DOHH2 (cell line): Measurements from ENCODE around the gene PRRT1B.
"Not testable (repeated sequence)": the region's sequence is repeated elsewhere in the genome, so short reads cannot be mapped to it uniquely, and the experiment has no call there.

Experiments used
- H3F3A ChIP-seq: fragments of 200-600 bp; sonication (generic), shearing (Covaris generic); 2 replicates; pipeline ENCODE4 v1.6.0; 2016; ENCODE audit warnings: antibody characterized with exemption, mild to moderate bottlenecking; ENCODE audit not compliant: control insufficient read depth, insufficient read depth
- H3K27ac ChIP-seq: fragments of 200-600 bp; sonication (generic); 2 replicates; pipeline ENCODE4 v1.5.1; 2014; ENCODE audit warnings: low read depth, mild to moderate bottlenecking, low read length, moderate library complexity
- H3K27me3 ChIP-seq: fragments of 200-600 bp; sonication (generic); 2 replicates; pipeline ENCODE4 v1.6.1; 2014; ENCODE audit warnings: mild to moderate bottlenecking, low read length, mixed read lengths; ENCODE audit not compliant: control insufficient read depth
- H3K36me3 ChIP-seq: fragments of 200-600 bp; sonication (generic); 2 replicates; pipeline ENCODE4 v1.6.1; 2014; ENCODE audit warnings: mild to moderate bottlenecking, low read length, moderate library complexity, mixed read lengths; ENCODE audit not compliant: control insufficient read depth
- H3K4me1 ChIP-seq: fragments of 200-600 bp; sonication (generic); 2 replicates; pipeline ENCODE4 v1.6.1; 2014; ENCODE audit warnings: mild to moderate bottlenecking, low read length, mixed read lengths; ENCODE audit not compliant: control insufficient read depth
- H3K4me2 ChIP-seq: fragments of 200-600 bp; sonication (generic); 2 replicates; pipeline ENCODE4 v1.6.0; 2014; ENCODE audit warnings: mild to moderate bottlenecking, low read length, moderate library complexity
- H3K4me3 ChIP-seq: fragments of 200-600 bp; sonication (generic); 2 replicates; pipeline ENCODE4 v1.5.1; 2014; ENCODE audit warnings: mild to moderate bottlenecking, low read length, mixed read lengths
- H3K79me2 ChIP-seq: fragments of 200-600 bp; sonication (generic); 2 replicates; pipeline ENCODE4 v1.6.1; 2014; ENCODE audit warnings: mild to moderate bottlenecking, low read length, mixed read lengths; ENCODE audit not compliant: control insufficient read depth
- H3K9me2 ChIP-seq: fragments of 200-600 bp; sonication (generic); replicated peaks from 2 replicates; pipeline ENCODE4 v1.6.1; 2014; ENCODE audit warnings: mild to moderate bottlenecking, low read length, mixed read lengths; ENCODE audit not compliant: control insufficient read depth
- H3K9me3 ChIP-seq: fragments of 200-600 bp; sonication (generic); 2 replicates; pipeline ENCODE4 v1.6.1; 2014; ENCODE audit warnings: antibody characterized with exemption, low read length, mixed read lengths; ENCODE audit not compliant: control insufficient read depth, insufficient read depth
- H4K20me1 ChIP-seq: fragments of 200-600 bp; sonication (generic); 2 replicates; pipeline ENCODE4 v1.6.0; 2014; ENCODE audit warnings: low read depth, mild to moderate bottlenecking, antibody characterized with exemption, low read length, moderate library complexity; ENCODE audit not compliant: control insufficient read depth, insufficient read depth
- EZH2phosphoT487 ChIP-seq: fragments of 200-600 bp; sonication (generic); IDR thresholded peaks from 2 replicates; pipeline ENCODE4 v1.6.1; 2017; ENCODE audit warnings: borderline replicate concordance, mild to moderate bottlenecking, antibody characterized with exemption, low read length, moderate library complexity, mixed read lengths
- TF ChIP-seq, protein P1 (sequence below): fragments of 200-600 bp; sonication (generic); IDR thresholded peaks from one replicate; pipeline ENCODE4 v1.5.1; 2014; ENCODE audit warnings: antibody characterized with exemption, mild to moderate bottlenecking, low read depth, low read length; ENCODE audit not compliant: poor library complexity, severe bottlenecking

PRRT1B gene

DNA sequence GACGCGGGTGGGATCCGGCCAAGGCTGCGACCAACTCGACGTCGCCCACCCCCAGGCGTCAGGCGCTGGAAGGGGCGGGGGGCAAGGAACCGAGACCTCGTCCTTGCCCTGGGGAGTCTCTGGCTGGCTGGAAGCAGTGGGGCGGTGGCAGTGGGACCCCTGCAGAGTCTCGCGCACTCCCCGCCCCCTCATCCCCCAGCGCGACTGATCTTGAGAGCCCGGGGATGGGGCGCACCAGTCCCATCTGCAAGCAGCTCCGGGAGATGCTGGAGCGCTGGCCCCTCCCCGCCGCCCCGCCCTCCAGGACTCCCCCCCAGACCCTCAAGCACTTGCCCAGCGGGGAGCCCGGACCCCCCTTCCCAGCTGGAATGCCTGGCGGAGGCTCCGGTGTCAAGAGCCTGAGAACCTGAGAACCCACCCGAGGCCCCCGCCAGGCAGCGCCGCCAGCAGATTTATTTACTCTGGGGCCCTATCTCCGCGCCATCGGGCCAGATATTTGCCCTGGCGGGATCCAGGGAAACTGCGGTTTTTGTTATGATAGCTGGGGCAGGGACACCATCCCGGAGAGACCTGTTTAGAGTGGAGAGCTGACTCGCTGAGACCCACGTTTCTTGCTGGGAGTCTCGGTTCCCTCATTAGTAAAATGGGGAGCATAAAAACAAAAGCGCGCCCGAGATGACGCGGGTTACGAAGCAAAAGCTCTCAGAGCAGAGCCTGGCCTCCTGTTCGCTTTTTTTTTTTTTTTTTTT is 1.2 kb downstream of the PRRT1B start:
- Histone ChIP-seq H3K27ac (no peak overlapping the region), H3K27me3 (no peaks in the 10 kb centered on the region), H3K79me2 (no peaks in the 10 kb centered on the region), H3K4me1 (no peaks in the 10 kb centered on the region), H3K36me3 (no peaks in the 10 kb centered on the region), H3K4me3 (no peak overlapping the region), H4K20me1 (no peaks in the 10 kb centered on the region), H3K9me3 (peaks cover 6% of the 10 kb centered on the region), H3F3A (no peaks in the 10 kb centered on the region), H3K9me2 (no peaks in the 10 kb centered on the region), H3K4me2 (no peak overlapping the region)
- TF ChIP-seq, protein P1, sequence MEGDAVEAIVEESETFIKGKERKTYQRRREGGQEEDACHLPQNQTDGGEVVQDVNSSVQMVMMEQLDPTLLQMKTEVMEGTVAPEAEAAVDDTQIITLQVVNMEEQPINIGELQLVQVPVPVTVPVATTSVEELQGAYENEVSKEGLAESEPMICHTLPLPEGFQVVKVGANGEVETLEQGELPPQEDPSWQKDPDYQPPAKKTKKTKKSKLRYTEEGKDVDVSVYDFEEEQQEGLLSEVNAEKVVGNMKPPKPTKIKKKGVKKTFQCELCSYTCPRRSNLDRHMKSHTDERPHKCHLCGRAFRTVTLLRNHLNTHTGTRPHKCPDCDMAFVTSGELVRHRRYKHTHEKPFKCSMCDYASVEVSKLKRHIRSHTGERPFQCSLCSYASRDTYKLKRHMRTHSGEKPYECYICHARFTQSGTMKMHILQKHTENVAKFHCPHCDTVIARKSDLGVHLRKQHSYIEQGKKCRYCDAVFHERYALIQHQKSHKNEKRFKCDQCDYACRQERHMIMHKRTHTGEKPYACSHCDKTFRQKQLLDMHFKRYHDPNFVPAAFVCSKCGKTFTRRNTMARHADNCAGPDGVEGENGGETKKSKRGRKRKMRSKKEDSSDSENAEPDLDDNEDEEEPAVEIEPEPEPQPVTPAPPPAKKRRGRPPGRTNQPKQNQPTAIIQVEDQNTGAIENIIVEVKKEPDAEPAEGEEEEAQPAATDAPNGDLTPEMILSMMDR, result no peak
- TF ChIP-seq EZH2phosphoT487, result no peak

DNA sequence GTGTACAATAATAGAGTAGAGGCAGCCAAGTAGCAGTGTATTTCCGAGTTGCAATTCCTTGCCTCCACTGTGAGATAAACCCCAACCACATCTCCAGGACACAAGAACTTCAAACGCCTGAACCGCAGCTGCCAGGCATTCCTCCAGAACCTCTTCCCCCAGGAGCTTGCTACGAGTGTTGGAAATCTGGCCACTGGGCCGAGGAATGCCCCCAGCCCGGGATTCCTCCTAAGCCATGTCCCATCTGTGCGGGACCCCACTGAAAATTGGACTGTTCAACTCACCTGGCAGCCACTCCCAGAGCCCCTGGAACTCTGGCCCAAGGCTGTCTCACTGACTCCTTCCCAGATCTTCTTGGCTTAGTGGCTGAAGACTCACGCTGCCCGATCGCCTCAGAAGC is 3.9 kb downstream of the PRRT1B start:
- not testable (repeated sequence) for H3K79me2 ChIP-seq, H3K4me1 ChIP-seq, H3K4me2 ChIP-seq, H3F3A ChIP-seq, H3K9me3 ChIP-seq, H4K20me1 ChIP-seq, H3K27me3 ChIP-seq, H3K27ac ChIP-seq, H3K9me2 ChIP-seq, H3K4me3 ChIP-seq, H3K36me3 ChIP-seq

DNA sequence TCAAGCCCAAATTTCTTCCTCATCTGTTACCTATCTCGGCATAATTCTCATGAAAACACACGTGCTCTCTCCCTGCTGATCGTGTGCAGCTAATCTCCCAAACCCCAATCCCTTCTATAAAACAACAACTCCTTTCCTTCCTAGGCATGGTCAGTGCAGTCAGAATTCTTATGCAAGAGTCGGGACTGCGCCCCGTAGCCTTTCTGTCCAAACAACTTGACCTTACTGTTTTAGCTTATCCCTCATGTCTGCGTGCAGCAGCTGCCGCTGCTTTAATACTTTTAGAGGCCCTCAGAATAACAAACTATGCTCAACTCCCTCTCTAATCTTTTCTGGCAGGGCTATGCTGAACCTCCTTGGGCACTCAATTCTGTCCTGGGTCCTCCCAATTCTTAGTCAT is 5.1 kb downstream of the PRRT1B start:
- not testable (repeated sequence) for H3K36me3 ChIP-seq, H3K4me2 ChIP-seq, H3K4me1 ChIP-seq, H3K27ac ChIP-seq, H3K9me3 ChIP-seq, H3K27me3 ChIP-seq, H4K20me1 ChIP-seq, H3F3A ChIP-seq, H3K79me2 ChIP-seq, H3K4me3 ChIP-seq, H3K9me2 ChIP-seq

DNA sequence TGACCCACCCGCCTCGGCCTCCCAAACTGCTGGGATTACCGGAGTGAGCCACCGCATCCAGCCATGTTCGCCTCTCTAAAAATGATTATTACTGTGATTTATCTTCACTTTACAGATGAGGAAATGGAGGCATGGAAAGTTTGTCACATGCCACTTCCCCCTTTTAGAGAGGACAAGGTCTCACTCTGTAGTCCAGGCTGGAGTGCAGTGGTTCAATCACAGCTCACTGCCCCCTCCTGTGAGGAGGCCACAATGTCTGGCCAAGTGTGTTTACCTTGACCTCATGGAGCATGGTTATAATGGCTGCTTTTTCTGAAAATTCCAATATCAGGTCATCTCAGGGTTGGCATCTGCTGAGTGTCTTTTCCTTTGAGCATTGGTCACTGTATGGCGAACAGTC is 6.7 kb downstream of the PRRT1B start:
- Histone ChIP-seq H3K27ac (no peak overlapping the region), H3F3A (no peaks in the 10 kb centered on the region), H3K4me2 (no peak overlapping the region), H3K9me2 (no peaks in the 10 kb centered on the region), H3K79me2 (no peaks in the 10 kb centered on the region), H4K20me1 (no peaks in the 10 kb centered on the region), H3K36me3 (no peaks in the 10 kb centered on the region), H3K27me3 (no peaks in the 10 kb centered on the region), H3K4me3 (no peak overlapping the region), H3K4me1 (no peaks in the 10 kb centered on the region), H3K9me3 (no peaks in the 10 kb centered on the region; the same call in 1 of the 2 replicates)
- TF ChIP-seq EZH2phosphoT487, result no peak
- TF ChIP-seq, protein P1, result no peak
